ENCODE results near the gene GGNBP2.

GGNBP2 gene

GRCh38 chr17:36523113-36523512 lies 21.6 kb upstream of the GGNBP2 start:
- DNase-seq: no peak

DNA sequence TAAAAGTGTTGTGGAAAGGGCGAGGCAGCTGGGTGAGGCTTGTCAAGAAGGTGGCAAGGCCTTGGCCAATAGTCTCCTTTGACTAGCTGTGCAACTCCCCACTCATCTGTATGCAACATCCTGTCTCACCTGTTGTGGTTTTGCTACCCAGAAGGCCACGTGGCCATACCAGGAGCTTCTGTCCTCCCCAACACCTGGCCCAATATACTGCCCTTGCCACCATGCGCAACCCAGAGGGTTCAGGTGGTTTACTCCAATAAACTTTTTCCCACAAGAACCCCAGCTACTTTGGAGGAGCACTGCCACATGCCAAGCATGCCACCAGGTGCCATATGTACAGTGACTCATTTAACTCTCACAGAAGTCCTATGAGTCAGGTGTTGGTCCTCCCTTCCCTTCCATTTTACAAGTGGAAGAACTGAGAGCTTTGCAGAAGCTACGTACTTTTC lies 20.3 kb upstream of the GGNBP2 start:
- DNase-seq: peak; percentile 16

DNA sequence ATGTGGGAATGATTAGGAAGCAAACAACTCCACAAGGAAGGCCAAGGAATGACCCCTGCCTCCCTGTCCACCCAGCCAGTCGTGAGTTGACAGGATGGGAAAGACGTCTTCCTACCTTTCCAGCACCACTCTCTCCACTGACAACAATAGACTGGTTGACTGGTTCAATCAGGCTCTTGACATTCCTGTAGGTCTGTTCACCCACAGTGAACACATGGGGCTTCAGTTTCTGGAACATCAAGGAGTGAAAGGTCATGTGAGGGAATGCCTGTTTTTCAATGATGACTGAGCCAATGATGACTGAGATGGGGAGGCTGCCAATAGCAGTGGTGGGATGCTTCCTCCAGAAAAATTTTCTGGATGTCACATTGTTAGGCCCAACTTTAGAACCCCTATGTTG lies 19.6 kb upstream of the GGNBP2 start:
- no peak for DNase-seq

- DNase-seq: no peak
Observed at GRCh38 chr17:36525888-36526287, 18.8 kb upstream of the GGNBP2 start.

DNA sequence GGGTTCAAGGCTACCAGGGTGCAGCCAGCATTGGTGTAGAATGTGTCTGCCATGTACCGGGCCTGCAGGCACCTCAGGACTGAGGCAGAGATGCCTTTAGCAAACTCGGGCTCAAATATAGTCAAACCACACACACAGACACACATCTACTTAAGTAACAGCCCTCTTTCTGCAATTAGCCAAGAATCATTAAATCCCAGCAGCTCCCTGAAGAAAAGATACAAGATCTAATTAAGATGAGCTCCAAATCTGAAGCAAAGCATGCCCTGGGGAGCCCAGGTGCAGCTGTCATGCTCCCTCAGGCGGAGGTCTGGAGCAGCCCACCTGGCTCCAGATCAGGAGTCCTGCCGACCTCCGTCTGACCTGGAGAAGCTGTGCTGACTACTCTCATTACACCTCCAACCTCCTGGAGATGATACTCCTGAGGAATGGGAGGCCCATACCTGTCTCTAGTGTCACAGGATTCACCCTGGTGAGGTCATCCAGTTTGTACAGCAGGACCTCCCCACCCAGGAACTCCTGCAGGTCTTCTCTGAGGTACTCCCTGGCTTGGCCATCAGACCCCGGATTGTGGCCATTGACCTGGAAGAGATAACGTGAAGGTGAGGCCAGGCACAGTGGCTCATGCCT lies 17.0 kb upstream of the GGNBP2 start:
- DNase-seq: no peak

GRCh38 chr17:36529121-36529520 lies 15.6 kb upstream of the GGNBP2 start:
- no peak for DNase-seq

DNA sequence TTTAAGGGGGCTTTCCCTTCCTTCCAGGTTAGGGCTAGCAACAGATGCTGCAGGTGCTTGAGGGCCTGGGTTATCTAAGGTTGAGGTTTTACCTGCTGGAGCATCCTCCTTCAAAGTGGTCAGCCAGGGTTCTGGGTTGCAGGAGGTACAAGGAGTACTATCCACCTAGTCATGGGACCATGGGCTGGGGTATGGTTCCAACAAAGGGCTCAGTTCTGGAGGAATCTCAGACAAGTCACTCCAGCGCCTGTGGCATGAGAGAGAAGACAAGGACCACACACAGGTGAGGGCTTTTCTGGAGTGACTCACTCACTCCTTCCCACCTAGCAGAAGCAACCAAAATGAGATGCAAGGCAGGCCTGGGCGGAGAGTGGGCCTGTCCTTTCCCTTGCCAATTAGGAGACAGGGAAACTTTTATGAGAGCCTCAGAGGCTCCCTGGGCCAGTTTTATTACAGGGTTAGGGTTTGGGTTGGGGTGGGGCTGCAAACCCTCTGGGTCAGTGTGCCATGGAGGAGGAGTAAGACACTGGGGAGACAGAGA lies 12.2 kb upstream of the GGNBP2 start:
- DNase-seq: no peak

DNA sequence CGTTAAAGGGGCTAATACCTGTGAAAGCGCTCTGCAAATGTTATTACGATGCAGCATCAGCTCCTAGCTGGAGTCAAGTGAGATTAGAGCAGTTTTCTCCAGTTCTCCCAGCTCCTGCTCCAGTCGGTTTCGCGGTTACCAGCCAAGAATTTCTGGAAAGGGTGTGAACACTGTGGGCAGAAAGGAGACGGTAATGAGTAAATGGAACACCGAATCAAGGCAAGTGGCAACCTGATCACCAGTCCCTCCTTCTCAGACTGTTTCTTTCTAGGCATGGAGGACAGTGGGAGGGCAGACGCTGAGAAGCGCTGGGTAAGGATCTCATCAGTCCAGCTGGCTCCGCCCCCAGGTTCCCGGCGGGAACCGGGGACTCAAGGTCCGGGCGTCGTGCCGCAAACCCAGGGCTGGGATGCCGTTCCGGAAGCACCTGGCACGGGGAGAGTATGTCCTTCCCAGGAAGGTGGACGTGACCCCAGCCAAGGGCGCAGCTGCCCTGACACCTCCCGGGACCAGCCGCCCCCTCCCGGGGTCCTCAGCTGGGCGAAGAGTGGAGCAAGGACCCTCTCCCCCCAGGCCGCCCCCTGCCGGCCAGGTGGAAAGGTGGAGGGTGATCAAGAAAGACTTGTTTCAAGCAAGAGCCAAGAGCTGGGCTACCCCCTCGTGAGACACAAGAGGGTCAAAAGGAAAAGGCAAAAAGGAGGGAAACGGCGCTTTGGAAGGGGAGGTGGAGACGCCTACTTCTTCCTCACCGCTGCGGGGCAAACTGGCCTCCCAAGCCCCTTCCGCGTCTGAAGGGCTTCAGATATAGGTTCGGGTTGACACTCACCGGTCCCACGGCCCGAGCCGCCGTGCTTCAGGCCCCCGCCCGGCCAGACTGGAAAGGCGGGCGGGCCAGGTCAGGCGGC lies 10.5 kb upstream of the GGNBP2 start:
- peak; percentile 63 for DNase-seq

- DNase-seq: peak; percentile 94
Observed at GRCh38 chr17:36534840-36535668, 9.7 kb upstream of the GGNBP2 start, which contains the start of the genes MYO19 and PIGW. MYO19 (minus strand) TSS chr17:36534868; CDS start chr17:36532538, 2,330 bp downstream. PIGW (plus strand) TSS chr17:36534987; CDS start chr17:36537102, 2,115 bp downstream.

DNA sequence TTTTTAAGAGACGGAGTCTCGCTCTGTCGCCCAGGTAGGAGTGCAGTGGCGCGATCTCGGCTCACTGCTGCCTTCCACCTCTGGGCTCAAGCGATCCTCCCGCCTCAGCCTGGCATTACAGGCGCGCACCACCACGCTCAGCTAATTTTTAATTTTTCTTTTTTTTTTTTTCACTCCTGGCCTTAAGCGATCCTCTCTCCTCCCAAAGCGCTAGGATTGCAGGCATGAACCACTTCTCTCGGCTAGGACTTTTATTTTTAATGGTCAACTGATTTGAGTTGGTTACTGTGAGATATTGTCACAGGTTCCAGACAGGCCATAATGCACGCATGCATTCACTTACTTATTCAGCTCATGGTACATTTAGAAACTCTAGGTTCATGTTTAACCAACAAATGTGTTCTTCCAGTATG lies 9.0 kb upstream of the GGNBP2 start:
- DNase-seq: no peak

GRCh38 chr17:36540696-36541095 lies 4.0 kb upstream of the GGNBP2 start:
- no peak for DNase-seq

DNA sequence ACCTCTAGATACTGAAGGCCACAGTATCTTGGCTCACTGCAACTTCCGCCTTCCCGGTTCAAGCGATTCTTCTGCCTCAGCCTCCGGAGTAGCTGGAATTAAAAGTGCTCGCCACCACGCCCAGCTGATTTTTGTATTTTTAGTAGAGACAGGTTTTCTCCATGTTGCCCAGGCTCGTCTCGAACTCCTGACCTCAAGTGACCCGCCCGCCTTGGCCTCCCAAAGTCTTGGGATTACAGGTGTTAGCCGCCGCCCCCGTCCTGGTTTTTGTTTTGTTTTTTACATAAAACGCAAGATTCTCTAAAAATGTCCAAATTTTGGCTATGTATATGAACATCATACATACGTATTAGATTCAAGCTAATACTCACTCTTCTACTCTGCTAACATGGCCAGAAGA lies 2.0 kb upstream of the GGNBP2 start:
- DNase-seq: no peak

DNA sequence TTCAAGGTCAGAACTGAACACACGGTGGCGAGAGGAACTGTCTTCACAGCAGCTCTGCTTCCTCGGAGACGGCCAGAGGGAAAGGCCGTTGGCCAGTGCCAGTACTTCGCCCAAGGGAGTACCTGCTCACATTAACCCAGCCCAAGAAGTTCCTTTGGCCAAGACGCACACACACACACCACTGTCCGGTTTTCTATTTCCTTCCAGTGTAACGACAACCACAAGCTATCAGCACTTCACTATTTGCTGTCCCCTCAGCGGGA lies 744 bp upstream of the GGNBP2 start:
- peak; percentile 42 for DNase-seq

GRCh38 chr17:36545077-36545464 lies 352 bp downstream of the GGNBP2 start:
- DNase-seq: no peak

DNA sequence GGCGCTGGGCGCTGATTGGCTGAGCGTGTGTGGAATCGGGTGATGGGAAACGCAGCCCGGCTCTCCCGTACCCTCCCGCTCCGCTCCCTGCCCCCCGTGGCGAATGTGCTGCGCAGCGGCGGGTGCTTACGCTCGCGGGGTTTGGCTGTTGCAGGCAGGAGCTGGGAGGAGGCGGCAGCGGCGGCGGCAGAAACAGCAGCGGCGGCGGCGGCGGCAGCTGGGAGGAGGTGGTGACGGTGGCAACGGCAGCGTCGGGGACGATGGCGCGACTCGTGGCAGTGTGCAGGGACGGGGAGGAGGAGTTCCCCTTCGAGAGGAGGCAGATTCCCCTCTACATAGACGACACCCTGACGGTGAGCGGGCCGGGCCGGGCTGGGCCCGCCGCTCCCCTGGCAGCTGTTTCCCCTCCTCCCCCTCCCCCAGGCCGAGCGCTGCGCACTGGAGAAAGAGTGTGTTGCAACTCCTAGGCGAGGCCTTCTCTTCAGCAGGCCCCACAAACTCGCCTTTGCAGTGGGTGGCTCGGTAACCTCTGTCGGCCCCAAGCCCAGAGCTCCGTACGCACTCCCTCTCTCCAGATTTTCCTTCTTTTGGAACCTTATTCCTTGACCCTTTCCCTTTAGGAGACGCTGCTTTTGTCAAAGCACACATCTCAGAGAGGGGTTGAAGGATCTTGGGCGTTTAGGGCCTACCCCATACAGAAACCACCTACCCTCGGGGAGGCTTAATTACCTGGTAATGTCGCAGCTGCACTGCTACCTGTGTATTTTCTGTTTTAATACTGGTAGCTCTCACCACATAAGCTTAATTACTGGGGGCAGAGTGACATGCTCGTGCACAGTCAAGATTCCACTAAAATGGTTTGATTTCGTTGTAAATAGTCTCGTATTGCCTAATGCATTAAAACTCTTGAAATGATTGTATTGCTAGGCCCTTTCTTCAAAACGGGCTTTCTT lies 1.0 kb downstream of the GGNBP2 start:
- DNase-seq: peak; percentile 97

DNA sequence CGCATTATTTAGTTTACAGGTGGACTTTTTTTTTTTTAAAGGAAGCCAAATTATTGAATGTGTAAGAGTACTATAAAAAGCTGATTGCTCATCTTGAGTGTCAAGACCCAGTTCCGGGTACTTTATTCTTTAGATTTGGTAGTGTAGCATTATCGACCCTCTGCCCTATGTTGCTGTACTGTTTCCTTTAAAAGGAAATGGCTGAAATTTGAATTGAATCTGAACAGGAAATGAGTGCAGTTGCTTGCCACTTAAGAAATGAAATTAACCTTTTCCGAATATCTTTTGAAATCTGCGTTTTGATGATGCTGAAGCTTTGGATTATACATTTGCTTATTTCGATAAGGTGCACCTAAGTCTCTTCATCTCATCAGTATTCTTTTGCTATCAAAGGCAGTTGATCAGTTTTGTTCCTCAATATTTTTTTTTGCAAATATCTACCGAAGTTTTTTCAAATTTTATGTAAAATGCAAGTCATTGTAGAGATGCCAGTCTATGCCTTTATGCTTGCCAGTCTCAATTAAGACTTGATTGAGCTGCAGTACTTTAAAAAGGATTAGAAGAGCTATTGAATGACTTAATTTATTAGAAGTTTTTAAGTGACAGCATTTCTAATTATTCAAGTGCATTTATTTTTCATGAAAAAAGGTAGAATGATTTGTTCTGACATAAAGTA lies 1.8 kb downstream of the GGNBP2 start:
- peak; percentile 42 for DNase-seq

- no peak for DNase-seq
Observed at GRCh38 chr17:36547776-36548175, 3.1 kb downstream of the GGNBP2 start.

DNA sequence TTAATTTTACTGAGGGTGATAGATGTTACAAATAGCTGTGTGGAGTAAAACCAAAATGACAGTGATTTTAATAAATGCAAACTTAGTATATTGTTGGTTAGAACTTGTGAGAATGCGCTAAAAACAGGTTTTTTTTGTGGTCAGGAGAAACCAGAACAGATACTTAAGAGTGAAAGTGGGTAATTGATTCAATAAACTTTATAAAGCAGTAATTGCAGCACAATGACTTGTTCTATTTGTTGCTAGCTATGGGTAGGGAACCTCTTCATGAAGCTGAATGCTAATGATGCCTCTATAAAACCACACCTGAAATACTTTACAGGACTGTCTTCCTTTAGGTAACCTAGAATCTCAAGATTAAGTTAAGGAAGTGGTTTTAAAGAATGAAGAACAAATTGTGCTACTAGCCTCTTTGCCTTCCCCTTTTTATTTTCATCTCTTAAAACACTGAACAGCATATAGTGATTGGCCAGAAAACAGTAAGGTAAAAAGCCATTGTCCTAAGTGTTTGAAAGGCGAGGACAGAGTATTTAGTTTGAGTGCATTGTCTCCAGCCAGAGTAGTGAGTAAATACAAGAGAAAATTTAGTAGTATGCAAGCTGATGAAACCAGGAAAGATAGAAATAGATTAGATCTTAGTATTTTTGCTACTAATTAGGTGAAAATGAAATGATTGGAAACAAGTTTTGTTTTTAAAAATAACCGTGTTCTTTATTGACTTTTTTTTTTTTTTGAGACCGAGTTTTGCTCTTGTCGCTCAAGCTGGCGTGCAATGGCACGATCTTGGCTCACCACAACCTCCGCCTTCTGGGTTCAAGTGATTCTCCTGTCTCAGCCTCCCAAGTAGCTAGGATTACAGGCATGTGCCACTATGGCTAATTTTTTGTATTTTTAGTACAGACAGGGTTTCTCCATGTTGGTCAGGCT lies 6.0 kb downstream of the GGNBP2 start:
- DNase-seq: peak; percentile 45

GRCh38 chr17:36553459-36553858 lies 8.7 kb downstream of the GGNBP2 start:
- DNase-seq: no peak

GRCh38 chr17:36566081-36566480 lies 21.4 kb downstream of the GGNBP2 start:
- DNase-seq: no peak

All from activated CD4-positive, alpha-beta T cell treated with anti-CD3 and anti-CD28 coated beads, Interleukin-2, Interleukin-6, amounts not matched to agents 100 ng/mL and 50 ng/mL, durations not matched to agents 16 hours and 8 hours (primary cell).